Sigmoid colon (tissue), 3 donors: ENCODE results near the gene DSCAML1.

Source experiments
- CTCF ChIP-seq, 4 experiments: fragments of 450-650 bp in 3 of 4; fragments of 200-600 bp in 1 of 4; IDR thresholded peaks; one replicate each; pipeline ENCODE4 v1.5.1; 2016 to 2019; ENCODE audit warnings: antibody characterized with exemption in 4 of 4, mild to moderate bottlenecking in 3 of 4, moderate library complexity in 2 of 4
- POLR2A ChIP-seq, 2 donors: fragments of 450-650 bp; IDR thresholded peaks; one replicate each; pipeline ENCODE4 v1.6.1; 2016; ENCODE audit warnings: antibody characterized with exemption in 2 of 2, mild to moderate bottlenecking in 2 of 2, moderate library complexity in 2 of 2

- TF ChIP-seq CTCF (IDR thresholded peaks at IDR 0.05) (no peak), POLR2A (IDR thresholded peaks at IDR 0.05) (no peak)
These were observed 384.3 kb downstream of the DSCAML1 start for GRCh38 chr11:117412653-117413275.
